GDM1 (cell line): ENCODE results near the gene B3GNT7.
A peak's percentile ranks its signal among the peaks of the same experiment; 100 is the strongest.
"Not testable (repeated sequence)": the region's sequence is repeated elsewhere in the genome, so short reads cannot be mapped to it uniquely, and the experiment has no call there.

Experiments
- DNase-seq: peaks from one replicate; lab custom pipeline; 2025; lab: John Stamatoyannopoulos, UW

Gene B3GNT7

DNA sequence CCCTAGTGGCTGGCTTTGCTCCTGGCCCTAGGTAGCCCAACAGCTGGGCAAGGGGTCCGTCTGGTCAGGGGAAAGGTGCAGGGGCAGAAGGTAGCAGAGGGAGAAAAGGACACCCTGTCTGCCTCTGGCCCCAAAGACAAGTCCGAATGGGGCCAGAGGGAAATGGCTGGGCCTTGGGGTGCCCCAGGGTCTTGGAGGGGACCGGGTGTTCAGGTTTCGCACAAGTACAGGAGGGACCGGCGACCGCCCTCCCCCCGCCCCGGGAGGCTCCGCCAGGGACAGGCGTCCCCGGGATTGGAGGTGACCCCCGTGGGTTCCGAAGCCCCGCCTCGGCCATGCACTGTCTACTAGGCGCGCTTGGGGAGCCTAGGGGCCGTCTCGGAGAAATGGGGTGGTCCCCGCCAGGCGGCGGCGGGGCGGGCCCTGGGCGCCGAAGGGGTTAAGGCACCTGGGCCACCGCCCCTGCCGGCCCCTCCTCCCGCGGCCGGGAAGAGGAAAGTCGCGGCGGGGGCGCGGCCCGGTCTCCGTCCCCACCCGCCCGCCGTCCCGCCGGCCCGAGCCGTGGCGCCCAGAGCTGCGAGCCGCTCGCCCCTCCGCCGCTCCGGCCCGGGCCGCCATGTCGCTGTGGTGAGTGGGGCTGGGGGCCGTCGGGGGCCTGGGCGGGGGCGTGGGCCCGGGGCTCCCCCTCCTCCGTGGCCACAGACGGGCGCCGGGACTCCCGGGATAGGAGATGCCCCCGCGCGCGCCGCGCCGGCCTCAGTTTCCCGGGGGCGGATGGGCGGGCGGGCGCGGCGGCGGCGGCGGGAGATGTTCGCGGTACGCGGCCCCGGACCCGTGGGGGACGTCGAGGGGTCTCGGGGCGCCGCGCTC is at the start of gene B3GNT7:
B3GNT7 (plus strand) TSS at position 523 of the 870 bp plus-strand sequence; CDS start at position 617, 94 bp downstream.
- no peak for DNase-seq

- no peak for DNase-seq
Observed at GRCh38 chr2:231347081-231347480, 48.4 kb upstream of the B3GNT7 start.

GRCh38 chr2:231347638-231348037 is 47.9 kb upstream of the B3GNT7 start:
- DNase-seq = no peak

- DNase-seq = no peak
Observed at GRCh38 chr2:231348173-231348572, 47.3 kb upstream of the B3GNT7 start.

GRCh38 chr2:231348704-231349373 is 46.7 kb upstream of the B3GNT7 start:
- peak; percentile 34 for DNase-seq

GRCh38 chr2:231349374-231349735 is 46.2 kb upstream of the B3GNT7 start:
- DNase-seq = not testable (repeated sequence)

DNA sequence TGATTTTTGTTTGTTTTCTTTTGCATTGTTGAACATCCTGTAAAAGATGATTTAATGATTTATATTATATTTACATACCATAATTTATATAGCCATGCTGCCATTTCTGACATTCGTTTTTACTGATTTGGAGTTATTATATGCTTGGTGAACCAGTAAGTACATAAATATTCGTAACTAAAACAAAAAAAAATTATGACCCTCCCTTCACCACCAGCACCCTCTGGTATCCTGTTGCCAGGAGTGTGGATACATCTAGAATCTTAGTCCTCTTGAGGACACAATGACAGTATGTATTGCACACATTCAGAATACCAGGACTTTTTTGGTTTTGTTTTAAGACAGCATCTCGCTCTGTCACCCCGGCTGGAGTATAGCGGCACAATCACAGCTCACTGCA is 43.9 kb upstream of the B3GNT7 start:
- DNase-seq = no peak

- no peak for DNase-seq
Observed at GRCh38 chr2:231353469-231353868, 42.0 kb upstream of the B3GNT7 start.

DNA sequence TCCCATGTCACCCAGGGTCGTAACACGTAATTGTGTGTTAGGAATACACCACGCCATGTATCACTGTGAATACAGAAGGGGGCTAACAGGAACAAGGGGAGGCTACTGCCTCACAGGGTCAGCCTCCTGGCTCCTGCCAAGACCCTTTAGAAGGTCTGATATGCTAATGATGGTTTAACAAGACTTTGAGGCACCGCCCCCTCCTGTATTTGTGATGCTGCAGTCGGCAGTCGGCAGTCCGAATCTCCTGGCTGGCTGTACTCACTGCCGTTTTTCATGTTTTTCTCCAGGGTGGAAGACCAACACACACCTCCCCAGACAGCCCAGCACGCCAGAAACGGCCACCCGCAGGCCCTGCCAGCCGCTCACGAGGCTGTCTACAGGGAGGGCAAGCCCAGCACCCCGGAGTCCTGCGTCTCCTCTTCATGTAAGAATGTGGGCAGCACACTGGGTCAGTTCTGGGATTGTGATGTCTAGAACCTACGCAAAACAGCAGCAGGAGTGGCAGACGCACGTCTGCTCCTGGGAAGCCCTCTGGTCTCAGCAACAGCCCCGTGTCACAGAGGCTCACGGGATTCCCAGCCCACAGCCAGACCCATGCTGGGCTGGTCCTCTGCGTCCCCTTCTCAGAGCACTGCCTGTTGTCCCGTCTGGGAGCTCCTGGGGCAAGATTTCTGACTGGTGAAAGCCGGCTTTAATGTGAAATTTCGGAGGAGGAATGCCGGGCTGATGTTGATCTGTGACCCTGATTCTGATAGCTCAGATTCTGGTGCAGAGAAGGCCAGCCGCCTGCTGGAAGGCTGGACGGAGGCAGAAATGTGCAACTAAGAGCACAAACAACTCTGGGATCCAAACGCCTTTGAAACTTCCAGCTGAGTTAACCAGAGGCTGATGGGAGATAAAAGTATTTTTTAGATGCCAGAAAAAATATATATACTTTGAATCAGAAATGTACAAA is 39.7 kb upstream of the B3GNT7 start:
- DNase-seq = no peak

- no peak for DNase-seq
Observed at GRCh38 chr2:231356466-231356844, 39.1 kb upstream of the B3GNT7 start.

- DNase-seq = no peak
Observed at GRCh38 chr2:231357048-231357447, 38.5 kb upstream of the B3GNT7 start.

DNA sequence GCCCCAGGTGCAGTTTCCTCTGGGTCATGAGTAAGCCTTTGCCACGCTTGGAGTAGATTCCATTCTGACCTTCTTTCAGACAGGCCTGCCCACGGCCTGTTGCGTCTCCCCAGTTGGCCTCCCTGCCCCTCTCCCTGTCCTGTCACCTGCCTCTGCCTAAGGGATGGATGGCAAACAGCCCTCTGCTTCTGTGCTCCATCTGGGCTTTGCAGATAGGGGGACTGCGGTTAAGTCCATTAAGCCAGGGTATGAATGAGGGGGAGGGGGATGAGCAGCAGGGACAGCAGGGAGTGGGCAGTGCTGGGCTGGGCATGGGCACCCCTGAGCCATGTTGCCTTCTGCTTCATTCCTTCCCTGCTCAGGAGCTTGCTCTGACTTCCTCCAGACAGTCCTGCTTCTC is 37.6 kb upstream of the B3GNT7 start:
- DNase-seq = no peak

- no peak for DNase-seq
Observed at GRCh38 chr2:231359441-231359840, 36.1 kb upstream of the B3GNT7 start.

DNA sequence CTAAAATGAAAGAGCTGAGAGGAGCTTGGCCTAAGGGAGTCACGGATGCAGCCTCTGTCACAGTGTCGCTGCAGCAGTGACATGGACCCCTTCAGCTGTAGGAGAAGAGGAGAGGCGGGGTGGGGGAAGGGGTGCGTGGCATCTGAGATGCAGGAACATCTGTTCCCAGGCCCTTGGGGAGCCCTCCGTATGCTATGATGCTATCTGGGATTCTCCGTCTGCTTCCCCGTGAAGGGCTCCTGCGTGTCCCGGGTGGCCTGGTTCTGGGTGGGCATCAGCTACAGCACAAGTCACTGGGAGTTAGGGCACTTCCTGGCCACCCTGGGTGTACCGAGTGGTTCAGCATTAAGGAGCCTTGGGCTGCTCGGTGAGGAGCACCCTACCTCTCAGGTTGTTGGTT is 35.6 kb upstream of the B3GNT7 start:
- DNase-seq = no peak

- no peak for DNase-seq
Observed at GRCh38 chr2:231360401-231360800, 35.1 kb upstream of the B3GNT7 start.

GRCh38 chr2:231360881-231361371 is 34.6 kb upstream of the B3GNT7 start:
- no peak for DNase-seq

GRCh38 chr2:231361701-231362554 is 33.6 kb upstream of the B3GNT7 start:
- peak; percentile 80 for DNase-seq

- DNase-seq = no peak
Observed at GRCh38 chr2:231362555-231363184, 32.8 kb upstream of the B3GNT7 start.

DNA sequence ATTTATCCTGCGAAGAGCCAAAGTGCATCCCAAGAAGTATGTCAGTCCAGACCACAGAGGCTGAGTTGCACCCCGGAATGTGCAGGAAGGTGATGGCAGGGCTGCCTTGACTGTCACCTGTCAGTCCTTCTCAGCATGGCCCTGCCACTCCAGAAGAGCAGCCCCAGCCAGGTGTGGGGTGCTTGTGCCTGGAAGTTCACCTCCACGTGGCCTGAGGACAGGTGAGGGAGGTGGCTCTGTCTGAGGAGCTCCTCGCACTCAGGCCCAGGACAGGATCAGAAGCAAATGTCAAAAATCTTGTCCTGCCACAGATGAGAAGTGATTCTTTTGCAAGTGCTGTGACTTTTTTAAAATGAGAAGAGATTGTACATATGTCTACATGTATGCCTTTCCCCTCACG is 31.4 kb upstream of the B3GNT7 start:
- no peak for DNase-seq

DNA sequence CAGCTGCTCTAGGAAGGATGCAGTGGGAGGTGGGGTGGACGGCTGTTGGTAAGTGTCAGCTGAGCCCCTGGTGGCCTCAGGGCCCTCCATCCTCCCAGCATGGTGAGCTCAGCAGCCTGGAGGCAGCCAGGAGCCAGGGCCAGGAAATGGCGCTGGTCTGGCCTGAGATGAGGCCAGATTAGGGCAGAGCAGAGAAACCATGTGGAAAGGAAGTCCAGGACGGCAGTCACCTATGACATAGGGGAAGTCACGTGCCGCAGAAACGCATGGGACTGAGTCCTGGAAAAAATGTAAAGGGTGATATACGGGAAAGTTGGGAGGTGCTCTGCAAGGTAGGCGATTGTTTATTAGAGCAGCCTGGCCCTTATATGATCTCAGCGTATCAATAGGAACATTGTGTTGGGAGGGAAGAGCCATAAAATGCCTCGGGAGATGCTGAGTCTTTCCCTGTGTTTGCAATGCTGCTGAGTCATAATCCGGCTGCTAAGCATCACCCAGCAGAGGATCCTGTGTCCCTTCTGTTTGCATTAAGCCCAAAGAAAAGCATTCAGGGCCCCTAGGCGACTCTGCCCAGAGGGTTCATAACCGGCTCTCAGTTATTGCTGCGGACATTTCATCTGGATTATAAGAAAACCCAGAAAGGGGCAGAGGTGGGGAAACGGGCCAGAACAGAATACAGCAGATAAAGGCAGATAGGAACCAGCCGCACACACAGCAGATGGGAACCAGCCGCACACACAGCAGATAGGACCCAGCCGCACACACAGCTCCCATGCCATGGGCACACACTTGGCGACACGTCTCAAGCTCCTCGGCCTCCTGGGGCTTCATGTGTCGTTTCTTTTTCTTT is 30.3 kb upstream of the B3GNT7 start:
- DNase-seq = peak; percentile 44
